Hepatocyte (in vitro differentiated cells): ENCODE data around the gene AFAP1L2. TPM values are rescaled to one million over a fixed set of nuclear protein-coding genes. Genes with fewer than 3 reads are reported as not detected.
A peak's percentile ranks its signal among the peaks of the same experiment; 100 is the strongest.

Source experiments
- DNase-seq: peaks from one replicate; pipeline ENCODE4 v3.0.0-alpha.2; 2016; ENCODE audit warnings: low spot score
- H2AFZ ChIP-seq: fragments of 200-600 bp; sonication (generic); 2 replicates; pipeline ENCODE4 v1.6.0; 2016; ENCODE audit warnings: antibody characterized with exemption, mild to moderate bottlenecking
- H3K27ac ChIP-seq: fragments of 200-600 bp; sonication (generic); 2 replicates; pipeline ENCODE4 v1.5.1; 2016; ENCODE audit warnings: mild to moderate bottlenecking
- H3K27me3 ChIP-seq: fragments of 200-600 bp; sonication (generic); 2 replicates; pipeline ENCODE4 v1.6.1; 2016
- H3K36me3 ChIP-seq: fragments of 200-600 bp; sonication (generic); replicated peaks from 2 replicates; pipeline ENCODE4 v1.5.1; 2016; ENCODE audit warnings: low read depth; ENCODE audit not compliant: insufficient read depth
- H3K4me1 ChIP-seq: fragments of 200-600 bp; sonication (generic); 2 replicates; pipeline ENCODE4 v1.5.1; 2016; ENCODE audit warnings: mild to moderate bottlenecking, moderate library complexity; ENCODE audit not compliant: insufficient read depth
- H3K4me2 ChIP-seq: fragments of 200-600 bp; sonication (generic); 2 replicates; pipeline ENCODE4 v1.6.0; 2016
- H3K4me3 ChIP-seq: fragments of 200-600 bp; sonication (generic); 2 replicates; pipeline ENCODE4 v1.5.1; 2016; ENCODE audit warnings: mild to moderate bottlenecking
- H3K79me2 ChIP-seq: fragments of 200-600 bp; sonication (generic); 2 replicates; pipeline ENCODE4 v1.6.0; 2017; ENCODE audit warnings: mild to moderate bottlenecking
- H3K9me2 ChIP-seq: fragments of 200-600 bp; sonication (generic); replicated peaks from 2 replicates; pipeline ENCODE4 v1.6.0; 2017; ENCODE audit warnings: mild to moderate bottlenecking; ENCODE audit not compliant: insufficient read depth
- H3K9me3 ChIP-seq: fragments of 200-600 bp; sonication (generic); 2 replicates; pipeline ENCODE4 v1.5.1; 2016; ENCODE audit warnings: low read depth, mild to moderate bottlenecking
- H4K20me1 ChIP-seq: fragments of 200-600 bp; sonication (generic); 2 replicates; pipeline ENCODE4 v1.6.0; 2016; ENCODE audit warnings: mild to moderate bottlenecking; ENCODE audit not compliant: insufficient read depth, poor library complexity, severe bottlenecking
- CTCF ChIP-seq: fragments of 200-600 bp; sonication (generic); IDR thresholded peaks from 2 replicates; pipeline ENCODE4 v1.5.1; 2016; ENCODE audit warnings: antibody characterized with exemption, mild to moderate bottlenecking; ENCODE audit not compliant: poor library complexity
- EZH2 ChIP-seq: fragments of 200-600 bp; sonication (generic); IDR thresholded peaks from 2 replicates; pipeline ENCODE4 v1.6.1; 2016; ENCODE audit warnings: antibody characterized with exemption, mild to moderate bottlenecking, borderline replicate concordance
- EZH2phosphoT487 ChIP-seq: fragments of 200-600 bp; sonication (generic); IDR thresholded peaks from one replicate; pipeline ENCODE4 v1.6.1; 2018; ENCODE audit warnings: antibody characterized with exemption, mild to moderate bottlenecking, low read depth, moderate library complexity; ENCODE audit not compliant: unreplicated experiment, severe bottlenecking
- WGBS: methylation state at CpG from one replicate; pipeline ENCODE4 v1.1.6; 2016; ENCODE audit warnings: low lambda C conversion rate; ENCODE audit errors: missing lambda C conversion rate; 5-methylcytosine and 5-hydroxymethylcytosine counted together
- polyA plus RNA-seq: library from polyadenylated mRNA; unstranded; fragments of >200 nt; fragmentation: Nextera tagmentation; extraction: Ambion mirVana; gene quantifications from 2 replicates; pipeline ENCODE4 v1.2.1, GENCODE V29; 2016
- total RNA-seq: library from RNA; depleted of rRNA; stranded (reverse); fragments of >200 nt; gene quantifications from 2 replicates; pipeline ENCODE4 v1.2.3, GENCODE V29; 2014

Gene AFAP1L2
- total and polyA plus RNA-seq, 2 experiments from 2014 or later = 6.1 to 9.6 TPM

- DNase-seq = peak; percentile 46
Measured at GRCh38 chr10:114374053-114374791, 30.1 kb downstream of the AFAP1L2 start.

DNA sequence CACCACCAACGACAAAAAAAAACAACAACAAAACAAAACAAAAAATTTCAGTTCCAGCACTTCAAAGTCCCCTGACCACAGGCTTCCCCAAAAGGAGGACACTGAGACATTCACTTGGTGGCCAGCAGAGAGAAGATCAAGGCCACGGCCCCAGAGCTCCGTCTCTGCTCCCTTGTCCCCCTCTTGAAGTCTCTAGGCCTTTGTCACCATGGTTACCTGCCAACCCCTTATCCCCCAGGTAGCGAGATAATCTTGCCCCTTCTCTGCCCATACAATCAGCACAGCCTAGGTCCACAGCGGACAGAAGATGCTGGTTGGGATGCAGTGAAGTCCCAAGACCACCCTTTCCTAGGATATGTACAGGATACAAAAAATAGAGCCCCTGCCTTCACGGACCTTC, 30.7 kb downstream of the AFAP1L2 start:
- no peaks in the 10 kb centered on the region for H3K27me3 ChIP-seq
- TF ChIP-seq EZH2 = no peak
- TF ChIP-seq EZH2phosphoT487 = no peak
- no peak for TF ChIP-seq CTCF
- H3K36me3 ChIP-seq = no peaks in the 10 kb centered on the region
- H2AFZ ChIP-seq = no peak overlapping the region
- peak overlapping the region; percentile 49 for H3K27ac ChIP-seq
- 67% methylated on average over 6 of the region's 6 CpGs for WGBS
- H3K79me2 ChIP-seq = no peaks in the 10 kb centered on the region
- H3K4me3 ChIP-seq = no peak overlapping the region
- H3K9me3 ChIP-seq = no peaks in the 10 kb centered on the region
- no peaks in the 10 kb centered on the region for H3K9me2 ChIP-seq
- no peak for DNase-seq
- H4K20me1 ChIP-seq = no peaks in the 10 kb centered on the region
- H3K4me1 ChIP-seq = no peaks in the 10 kb centered on the region
- H3K4me2 ChIP-seq = peak overlapping the region; percentile 61

More at GRCh38 chr10:114374053-114374791, 30.1 kb downstream of the AFAP1L2 start:
- TF ChIP-seq CTCF (no peak), EZH2phosphoT487 (no peak), EZH2 (no peak)
- Histone ChIP-seq H2AFZ (no peak overlapping the region), H3K9me2 (no peaks in the 10 kb centered on the region), H3K36me3 (no peaks in the 10 kb centered on the region), H4K20me1 (no peaks in the 10 kb centered on the region), H3K9me3 (no peaks in the 10 kb centered on the region), H3K79me2 (no peaks in the 10 kb centered on the region), H3K4me3 (no peak overlapping the region), H3K4me1 (no peaks in the 10 kb centered on the region), H3K27me3 (no peaks in the 10 kb centered on the region), H3K4me2 (peak overlapping the region; percentile 61), H3K27ac (peak overlapping the region; percentile 49)
- WGBS = 42% methylated on average over 15 of the region's 15 CpGs

- H3K79me2 ChIP-seq = no peaks in the 10 kb centered on the region
- H2AFZ ChIP-seq = no peak overlapping the region
- H3K9me3 ChIP-seq = no peaks in the 10 kb centered on the region
- no peaks in the 10 kb centered on the region for H3K27me3 ChIP-seq
- no peaks in the 10 kb centered on the region for H3K36me3 ChIP-seq
- H3K4me1 ChIP-seq = peaks cover 2% of the 10 kb centered on the region
- H4K20me1 ChIP-seq = no peaks in the 10 kb centered on the region
- no peak for DNase-seq
- no peak overlapping the region for H3K4me2 ChIP-seq
- H3K4me3 ChIP-seq = no peak overlapping the region
- TF ChIP-seq CTCF = no peak
- no peak for TF ChIP-seq EZH2phosphoT487
- TF ChIP-seq EZH2 = no peak
- no peak overlapping the region for H3K27ac ChIP-seq
- 89% methylated on average over 5 of the region's 5 CpGs for WGBS
- H3K9me2 ChIP-seq = no peaks in the 10 kb centered on the region
Measured at GRCh38 chr10:114372995-114373394, 31.3 kb downstream of the AFAP1L2 start.
